ENCODE results near the gene ZNF462.
"Not testable (repeated sequence)": the region's sequence is repeated elsewhere in the genome, so short reads cannot be mapped to it uniquely, and the experiment has no call there.

The ZNF462 gene

DNA sequence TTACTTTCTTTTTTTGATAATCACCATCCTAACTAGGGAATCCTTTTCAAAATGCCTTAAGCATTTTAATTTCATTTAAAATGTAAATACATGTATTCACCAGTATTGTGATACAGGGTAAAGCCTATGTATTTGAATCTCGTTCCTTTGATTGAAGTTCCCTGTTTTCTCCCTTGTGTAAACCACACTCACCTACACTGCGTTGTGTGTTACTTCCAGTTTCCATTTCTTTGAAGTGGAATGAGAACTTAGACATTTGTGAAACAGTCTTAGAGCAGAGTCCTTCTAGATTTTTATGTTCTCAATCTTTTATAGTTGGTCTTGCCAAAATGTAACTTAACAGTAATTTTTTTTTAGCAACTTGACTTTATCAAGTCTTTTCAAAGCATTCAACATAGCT lies 101.4 kb downstream of the ZNF462 start:
- no peak for DNase-seq
- Mint-ChIP-seq H3K4me3 (no peak overlapping the region), H3K36me3 (ENCODE audit: low read depth) (no peaks in the 10 kb centered on the region), H3K27me3 (peaks cover under 1% of the 10 kb centered on the region), H3K9me3 (peaks cover 5% of the 10 kb centered on the region), H3K27ac (no peak overlapping the region), H3K4me1 (ENCODE audit: low read depth) (peaks cover 16% of the 10 kb centered on the region)

DNA sequence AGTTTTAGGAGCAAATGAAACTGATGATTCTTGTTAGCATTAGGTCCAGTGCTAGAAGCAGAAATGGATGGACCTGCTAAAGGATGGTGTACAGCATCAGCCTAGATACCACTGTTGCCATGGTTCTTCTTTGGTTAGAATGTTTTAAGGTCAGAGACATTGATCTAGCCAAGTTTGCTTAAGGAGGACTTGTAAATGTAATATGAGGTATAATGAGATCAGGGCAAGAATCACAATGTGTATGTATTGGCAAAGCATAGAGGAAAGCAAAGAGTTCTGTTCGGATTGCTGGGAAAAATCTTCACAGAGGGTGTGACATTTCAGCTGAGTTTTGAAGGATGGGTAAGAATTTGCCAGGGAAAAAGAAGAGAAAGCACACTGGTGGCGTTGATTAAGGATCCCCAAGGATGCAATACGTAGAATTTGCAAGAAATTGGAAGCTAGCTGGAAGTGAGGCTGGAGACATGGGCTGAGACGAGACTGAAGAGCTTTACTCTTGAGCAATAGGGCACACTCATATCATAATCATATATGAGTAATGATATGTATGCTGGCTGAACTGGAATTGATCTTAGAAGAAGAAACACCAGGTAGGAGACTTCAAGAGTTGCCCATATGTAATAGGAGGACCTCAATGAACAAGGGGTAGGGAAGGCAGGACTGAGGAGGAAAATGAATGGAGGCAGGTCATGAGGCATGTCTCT lies 102.0 kb downstream of the ZNF462 start:
- no peak overlapping the region for H3K4me3 Mint-ChIP-seq
- H3K36me3 Mint-ChIP-seq (ENCODE audit: low read depth) = no peaks in the 10 kb centered on the region
- H3K27ac Mint-ChIP-seq = no peak overlapping the region
- no peak for DNase-seq
- peaks cover 5% of the 10 kb centered on the region for H3K9me3 Mint-ChIP-seq
- H3K4me1 Mint-ChIP-seq (ENCODE audit: low read depth) = peaks cover 16% of the 10 kb centered on the region
- peaks cover 5% of the 10 kb centered on the region for H3K27me3 Mint-ChIP-seq

DNA sequence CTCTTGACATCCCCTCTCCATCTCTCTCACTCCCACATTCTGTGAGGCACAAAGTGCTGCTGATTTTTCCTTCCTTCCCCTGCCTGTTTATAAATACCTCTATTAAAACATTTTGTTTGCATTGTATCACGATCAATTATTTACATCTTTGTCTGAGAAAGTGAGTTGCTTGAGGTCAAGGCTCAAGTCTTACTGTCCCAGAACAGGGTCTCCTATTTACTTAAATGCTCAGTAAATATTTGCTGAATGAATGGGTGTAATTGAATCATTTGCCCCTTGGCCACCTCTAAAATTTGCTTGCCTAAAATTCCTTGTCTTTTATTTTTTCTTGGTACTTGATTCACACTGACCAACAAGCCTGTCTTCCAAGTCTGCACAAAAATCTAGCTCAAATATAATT lies 103.5 kb downstream of the ZNF462 start:
- peaks cover 16% of the 10 kb centered on the region for H3K4me1 Mint-ChIP-seq (ENCODE audit: low read depth)
- H3K36me3 Mint-ChIP-seq (ENCODE audit: low read depth) = no peaks in the 10 kb centered on the region
- H3K4me3 Mint-ChIP-seq = no peak overlapping the region
- peaks cover 5% of the 10 kb centered on the region for H3K27me3 Mint-ChIP-seq
- peaks cover 5% of the 10 kb centered on the region for H3K9me3 Mint-ChIP-seq
- no peak for DNase-seq
- H3K27ac Mint-ChIP-seq = no peak overlapping the region

DNA sequence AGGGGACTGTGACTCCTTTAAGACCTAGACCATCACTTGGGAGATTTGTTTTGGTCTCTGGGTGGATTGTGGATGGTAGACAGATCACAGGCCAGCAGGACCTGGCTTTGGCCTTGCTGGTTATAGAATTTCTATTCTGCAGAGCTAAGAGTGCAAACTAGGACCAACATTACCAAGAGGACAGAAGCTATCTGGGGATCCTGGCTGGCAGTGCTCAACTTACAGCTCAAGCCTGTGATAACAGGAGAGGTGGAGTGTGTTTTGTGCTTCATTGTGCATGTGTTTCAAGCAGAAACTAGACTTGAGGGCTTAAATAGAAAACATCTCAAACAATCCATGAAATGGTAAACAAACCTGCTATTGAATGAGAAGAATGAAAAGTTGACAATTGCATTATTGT lies 106.7 kb downstream of the ZNF462 start:
- H3K4me3 Mint-ChIP-seq = no peak overlapping the region
- H3K36me3 Mint-ChIP-seq (ENCODE audit: low read depth) = no peaks in the 10 kb centered on the region
- no peaks in the 10 kb centered on the region for H3K9me3 Mint-ChIP-seq
- no peak overlapping the region for H3K27ac Mint-ChIP-seq
- H3K4me1 Mint-ChIP-seq (ENCODE audit: low read depth) = peaks cover 7% of the 10 kb centered on the region
- peaks cover 5% of the 10 kb centered on the region for H3K27me3 Mint-ChIP-seq
- DNase-seq = no peak

DNA sequence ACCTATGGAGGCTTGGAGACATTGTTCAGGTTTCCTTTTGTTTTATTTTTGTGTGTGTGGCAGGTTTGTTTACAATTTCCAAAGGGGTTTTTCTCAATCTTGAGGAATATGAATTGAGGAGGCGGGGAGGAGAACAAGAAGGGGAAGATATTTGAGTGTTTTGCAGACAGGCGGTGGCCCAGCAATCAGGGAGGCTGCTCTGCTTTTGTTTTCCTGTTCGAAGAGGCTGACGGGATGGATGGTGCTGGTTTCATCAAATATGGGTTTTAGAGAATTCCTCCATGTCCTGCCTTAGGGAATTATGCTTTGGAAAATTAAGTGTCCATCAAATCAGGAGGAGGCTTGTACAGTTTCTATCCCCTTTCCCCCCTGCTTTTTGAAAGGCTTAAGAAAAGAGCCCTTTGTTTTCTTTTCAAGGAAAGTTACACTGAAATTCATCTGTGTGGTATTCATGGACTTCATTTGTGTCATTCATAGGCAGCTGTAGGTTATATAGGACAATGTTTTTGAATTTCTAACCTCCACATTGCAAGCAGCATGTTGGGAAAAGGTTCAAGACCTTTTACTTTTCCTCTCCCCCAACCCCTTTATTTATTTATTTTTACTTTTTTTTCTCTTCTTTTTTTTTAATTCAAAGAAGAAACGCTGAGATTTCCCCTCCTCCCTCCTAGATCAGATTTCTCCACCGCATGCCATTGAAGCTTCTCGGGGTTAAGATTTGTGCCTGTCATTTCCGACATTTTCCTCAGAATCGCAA lies 107.4 kb downstream of the ZNF462 start:
- DNase-seq = no peak
- no peak overlapping the region for H3K4me3 Mint-ChIP-seq
- peaks cover under 1% of the 10 kb centered on the region for H3K4me1 Mint-ChIP-seq (ENCODE audit: low read depth)
- no peaks in the 10 kb centered on the region for H3K36me3 Mint-ChIP-seq (ENCODE audit: low read depth)
- no peak overlapping the region for H3K27ac Mint-ChIP-seq
- H3K27me3 Mint-ChIP-seq = peaks cover 5% of the 10 kb centered on the region
- no peaks in the 10 kb centered on the region for H3K9me3 Mint-ChIP-seq

DNA sequence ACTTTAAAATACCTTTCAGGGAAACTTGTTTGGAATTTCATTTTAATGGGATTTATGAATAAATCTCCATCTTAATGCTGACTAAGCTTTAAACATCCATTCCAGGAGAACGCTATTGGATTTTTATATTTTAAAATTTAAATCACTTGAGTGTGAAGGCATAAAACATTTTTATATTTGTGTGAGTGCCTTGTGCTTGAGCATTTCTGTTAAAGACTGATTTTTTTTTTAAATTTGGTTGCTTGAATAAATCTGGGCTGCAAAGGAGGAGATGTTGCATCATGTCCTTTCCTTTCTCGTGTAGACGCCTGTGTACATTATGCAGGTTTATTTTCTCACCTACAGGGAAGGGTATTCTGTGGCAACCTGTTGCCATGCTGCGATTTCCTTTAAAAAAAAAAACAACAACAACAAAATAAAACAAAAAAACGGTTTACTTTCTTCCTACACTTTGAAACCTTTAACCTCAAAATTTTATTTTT lies 108.1 kb downstream of the ZNF462 start:
- Mint-ChIP-seq H3K4me1 (ENCODE audit: low read depth) (no peaks in the 10 kb centered on the region), H3K4me3 (no peak overlapping the region), H3K36me3 (ENCODE audit: low read depth) (no peaks in the 10 kb centered on the region), H3K27ac (no peak overlapping the region), H3K27me3 (peaks cover 5% of the 10 kb centered on the region), H3K9me3 (no peaks in the 10 kb centered on the region)
- DNase-seq = no peak

DNA sequence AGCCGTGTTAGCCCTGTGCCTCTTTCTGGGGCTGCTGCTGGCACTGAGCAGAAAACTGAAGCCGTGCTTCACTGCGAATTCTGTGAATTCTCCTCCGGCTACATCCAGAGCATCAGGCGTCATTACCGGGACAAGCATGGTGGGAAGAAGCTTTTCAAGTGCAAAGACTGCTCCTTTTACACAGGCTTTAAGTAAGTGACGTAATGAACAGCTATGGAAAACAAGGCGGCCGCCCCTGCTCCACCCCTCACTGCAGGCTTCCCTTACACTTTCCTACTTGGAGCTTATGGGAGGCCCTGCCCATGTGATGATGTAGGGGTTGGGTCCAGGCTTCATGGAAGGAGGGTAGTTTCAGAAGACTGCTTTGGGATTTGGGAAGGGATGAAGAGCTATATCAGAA lies 109.1 kb downstream of the ZNF462 start:
- H3K36me3 Mint-ChIP-seq (ENCODE audit: low read depth) = no peaks in the 10 kb centered on the region
- no peak for DNase-seq
- no peaks in the 10 kb centered on the region for H3K4me1 Mint-ChIP-seq (ENCODE audit: low read depth)
- H3K9me3 Mint-ChIP-seq = no peaks in the 10 kb centered on the region
- peaks cover 5% of the 10 kb centered on the region for H3K27me3 Mint-ChIP-seq
- no peak overlapping the region for H3K4me3 Mint-ChIP-seq
- H3K27ac Mint-ChIP-seq = no peak overlapping the region

DNA sequence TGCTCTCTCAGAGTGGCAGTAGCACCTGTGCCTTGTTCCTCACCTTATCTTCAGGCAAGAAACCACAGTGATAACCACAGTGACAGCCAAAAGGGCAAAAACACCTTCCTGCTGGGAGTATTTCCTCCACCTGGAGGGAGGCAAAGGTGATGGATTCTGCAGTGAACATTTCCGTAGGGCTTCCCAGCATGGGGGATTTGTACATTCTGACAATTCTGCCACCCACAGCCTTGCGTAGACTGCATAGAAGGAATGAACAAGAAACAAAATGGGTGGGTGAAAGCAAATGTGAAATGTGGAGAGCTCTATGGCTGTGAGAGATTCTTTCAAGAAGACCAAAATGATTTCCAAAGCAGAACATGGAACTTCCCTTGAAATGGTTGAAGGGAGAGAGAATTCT lies 111.4 kb downstream of the ZNF462 start:
- H3K27ac Mint-ChIP-seq = no peak overlapping the region
- H3K9me3 Mint-ChIP-seq = no peaks in the 10 kb centered on the region
- H3K4me1 Mint-ChIP-seq (ENCODE audit: low read depth) = no peaks in the 10 kb centered on the region
- peaks cover 4% of the 10 kb centered on the region for H3K27me3 Mint-ChIP-seq
- no peaks in the 10 kb centered on the region for H3K36me3 Mint-ChIP-seq (ENCODE audit: low read depth)
- no peak for DNase-seq
- H3K4me3 Mint-ChIP-seq = no peak overlapping the region

DNA sequence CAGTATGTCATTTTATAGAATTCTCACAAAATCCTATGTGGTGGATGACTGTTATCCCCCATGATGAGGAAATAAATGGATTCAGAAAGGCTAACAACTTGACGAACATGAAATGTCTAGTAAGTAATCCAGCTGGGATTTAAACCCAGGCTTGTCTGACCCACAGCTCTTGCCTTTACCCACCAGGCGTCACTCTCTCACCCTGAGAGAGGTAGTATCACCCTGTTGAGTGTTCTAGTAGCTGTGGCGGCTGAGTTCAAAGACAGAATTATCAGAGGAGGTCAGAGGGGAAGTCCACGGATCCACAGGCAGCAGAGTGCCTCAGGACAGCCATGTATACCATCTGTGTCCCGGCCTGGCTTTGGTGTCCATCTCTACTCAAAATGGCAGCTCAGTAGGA lies 113.8 kb downstream of the ZNF462 start:
- H3K9me3 Mint-ChIP-seq = no peaks in the 10 kb centered on the region
- H3K27ac Mint-ChIP-seq = no peak overlapping the region
- H3K36me3 Mint-ChIP-seq (ENCODE audit: low read depth) = no peaks in the 10 kb centered on the region

DNA sequence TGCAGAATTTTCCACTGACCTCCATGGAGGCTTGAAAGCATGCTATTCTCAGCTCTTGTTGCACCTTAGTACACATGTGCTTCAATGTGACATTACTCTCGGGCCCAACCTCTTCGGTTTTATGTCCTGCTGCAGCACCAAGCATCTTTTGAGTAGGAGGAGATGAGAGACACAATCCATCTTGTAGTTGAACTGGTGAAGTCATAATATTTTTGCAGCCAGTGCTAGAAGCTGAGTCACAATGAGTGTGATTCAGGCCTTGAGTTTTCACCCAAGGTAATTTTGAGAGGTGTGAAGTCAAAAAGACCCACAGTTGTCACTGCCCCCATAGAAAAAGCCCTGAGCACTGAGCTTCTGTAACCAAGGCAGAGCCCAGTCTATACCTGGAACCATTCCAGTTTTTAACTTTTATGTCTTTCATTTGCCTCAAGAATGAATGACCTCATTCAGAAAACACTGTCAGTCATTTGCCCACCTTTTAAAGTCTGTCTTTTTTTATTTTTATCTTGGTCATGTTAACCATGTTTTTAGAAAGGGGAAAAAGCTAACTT lies 117.7 kb downstream of the ZNF462 start:
- H3K4me1 Mint-ChIP-seq (ENCODE audit: low read depth) = no peaks in the 10 kb centered on the region
- H3K27me3 Mint-ChIP-seq = no peaks in the 10 kb centered on the region
- no peak for DNase-seq
- no peak overlapping the region for H3K27ac Mint-ChIP-seq
- no peak overlapping the region for H3K4me3 Mint-ChIP-seq
- H3K36me3 Mint-ChIP-seq (ENCODE audit: low read depth) = no peaks in the 10 kb centered on the region
- H3K9me3 Mint-ChIP-seq = peaks cover under 1% of the 10 kb centered on the region

More for the DNA sequence above, 113.8 kb downstream of the ZNF462 start:
- no peak overlapping the region for H3K4me3 Mint-ChIP-seq
- no peaks in the 10 kb centered on the region for H3K4me1 Mint-ChIP-seq (ENCODE audit: low read depth)
- H3K27me3 Mint-ChIP-seq = no peaks in the 10 kb centered on the region
- no peak for DNase-seq

DNA sequence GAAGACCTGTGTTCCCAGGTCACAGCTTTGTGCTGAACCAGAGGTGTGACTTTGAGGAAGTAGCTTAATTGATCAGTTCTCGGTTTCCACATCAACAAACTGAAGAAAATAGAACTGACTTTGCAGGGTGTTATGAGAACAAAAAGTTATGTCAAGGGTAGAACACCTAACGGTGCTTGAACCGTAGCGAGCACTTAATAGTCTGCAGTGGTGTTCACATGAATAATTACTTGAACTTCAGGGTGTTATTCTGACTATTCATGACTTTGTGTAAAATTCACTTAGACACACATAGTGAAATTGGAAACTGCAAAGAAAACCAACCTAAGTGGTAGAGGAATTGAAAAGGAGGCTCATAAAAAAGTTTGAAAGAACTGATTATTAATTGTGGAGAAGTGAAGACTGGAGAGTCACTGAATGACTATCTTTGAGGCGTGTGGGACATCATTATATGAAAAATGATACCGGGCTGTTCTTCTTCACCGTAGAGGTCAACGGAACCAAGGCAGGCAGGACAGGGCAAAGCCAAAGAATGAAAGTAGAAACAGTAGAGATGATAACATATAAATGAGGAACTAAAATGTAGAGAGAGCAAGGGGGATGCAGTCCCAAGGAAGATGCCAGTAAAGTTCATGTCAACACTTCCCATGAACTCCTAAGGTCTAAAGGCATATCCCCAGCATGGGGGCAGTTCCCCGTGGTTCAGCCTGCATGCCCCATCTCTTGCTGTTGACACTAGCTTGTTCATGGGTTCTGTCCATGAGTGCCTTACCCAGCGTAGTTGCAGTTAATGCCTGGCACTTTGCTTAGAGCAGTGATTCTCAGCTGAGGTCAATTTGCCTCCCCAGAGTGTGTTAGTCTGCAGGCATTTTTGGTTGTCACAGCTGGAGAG lies 118.7 kb downstream of the ZNF462 start:
- Mint-ChIP-seq H3K27me3 (no peaks in the 10 kb centered on the region), H3K4me3 (no peak overlapping the region), H3K4me1 (ENCODE audit: low read depth) (no peaks in the 10 kb centered on the region), H3K36me3 (ENCODE audit: low read depth) (no peaks in the 10 kb centered on the region), H3K27ac (no peak overlapping the region), H3K9me3 (peaks cover 2% of the 10 kb centered on the region)
- DNase-seq = no peak

DNA sequence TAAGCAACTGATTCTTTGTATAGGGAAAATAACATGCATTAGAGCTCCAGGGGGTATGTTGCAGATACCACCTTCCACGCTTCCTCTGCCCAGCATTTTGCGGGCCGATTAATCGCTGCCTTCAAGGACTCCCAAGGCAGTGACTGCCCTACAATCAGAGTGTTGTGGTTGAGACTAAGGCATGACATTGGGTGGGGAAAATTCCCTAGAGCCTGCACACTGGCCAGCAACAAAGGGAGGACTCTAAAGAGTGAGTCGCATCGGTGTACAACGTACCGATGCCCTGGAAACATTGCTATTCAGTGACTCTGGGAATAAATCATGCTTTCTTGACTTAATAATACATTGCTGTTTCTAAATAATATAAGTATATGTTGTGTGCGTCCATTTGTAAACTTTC lies 119.7 kb downstream of the ZNF462 start:
- Mint-ChIP-seq H3K9me3 (peaks cover 2% of the 10 kb centered on the region), H3K36me3 (ENCODE audit: low read depth) (no peaks in the 10 kb centered on the region), H3K4me1 (ENCODE audit: low read depth) (no peaks in the 10 kb centered on the region), H3K27ac (no peak overlapping the region), H3K4me3 (no peak overlapping the region), H3K27me3 (no peaks in the 10 kb centered on the region)
- DNase-seq = no peak

DNA sequence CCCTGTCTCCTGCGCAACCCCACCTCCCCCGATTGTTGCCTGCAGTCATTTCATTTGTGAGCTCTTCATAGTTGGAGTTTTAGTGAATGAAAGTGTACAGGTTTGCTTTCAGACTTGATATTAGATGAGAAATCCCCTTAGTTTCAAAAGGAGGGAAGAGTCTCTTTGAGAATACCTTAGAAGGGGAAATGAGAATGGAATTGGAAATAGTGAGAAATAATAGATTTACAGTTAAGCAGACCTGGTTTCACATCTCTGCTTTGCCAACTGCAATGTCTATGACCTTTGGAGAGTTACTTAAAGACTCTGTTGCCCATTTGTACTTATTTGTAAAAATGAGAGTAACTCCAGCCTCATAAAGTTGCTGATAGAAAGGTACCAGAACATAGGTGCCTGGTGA lies 120.4 kb downstream of the ZNF462 start:
- Mint-ChIP-seq H3K27me3 (no peaks in the 10 kb centered on the region), H3K27ac (no peak overlapping the region), H3K4me3 (no peak overlapping the region), H3K36me3 (ENCODE audit: low read depth) (no peaks in the 10 kb centered on the region), H3K4me1 (ENCODE audit: low read depth) (no peaks in the 10 kb centered on the region), H3K9me3 (peaks cover 4% of the 10 kb centered on the region)
- DNase-seq = no peak

DNA sequence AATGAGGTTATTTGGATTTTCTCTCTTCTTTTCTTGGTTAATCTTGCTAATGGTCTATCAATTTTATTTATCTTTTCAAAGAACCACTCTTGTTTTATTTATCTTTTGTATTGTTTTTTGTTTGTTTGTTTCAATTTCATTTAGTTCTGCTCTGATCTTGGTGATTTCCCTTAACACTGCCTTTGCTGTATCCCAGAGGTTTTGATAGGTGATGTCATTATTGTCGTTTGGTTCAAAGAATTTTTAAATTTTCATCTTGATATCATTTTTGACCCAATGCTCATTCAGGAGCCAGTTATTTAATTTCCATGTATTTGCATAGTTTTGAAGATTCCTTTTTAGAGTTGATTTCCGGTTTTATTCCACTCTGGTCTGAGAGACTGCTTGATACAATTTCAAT lies 126.9 kb downstream of the ZNF462 start:
- H3K9me3 Mint-ChIP-seq; H3K4me1 Mint-ChIP-seq (ENCODE audit: low read depth); H3K27ac Mint-ChIP-seq; DNase-seq; H3K4me3 Mint-ChIP-seq; H3K27me3 Mint-ChIP-seq; H3K36me3 Mint-ChIP-seq (ENCODE audit: low read depth): not testable (repeated sequence)
